Measurements from ENCODE around the gene MEMO1.

MEMO1 gene

DNA sequence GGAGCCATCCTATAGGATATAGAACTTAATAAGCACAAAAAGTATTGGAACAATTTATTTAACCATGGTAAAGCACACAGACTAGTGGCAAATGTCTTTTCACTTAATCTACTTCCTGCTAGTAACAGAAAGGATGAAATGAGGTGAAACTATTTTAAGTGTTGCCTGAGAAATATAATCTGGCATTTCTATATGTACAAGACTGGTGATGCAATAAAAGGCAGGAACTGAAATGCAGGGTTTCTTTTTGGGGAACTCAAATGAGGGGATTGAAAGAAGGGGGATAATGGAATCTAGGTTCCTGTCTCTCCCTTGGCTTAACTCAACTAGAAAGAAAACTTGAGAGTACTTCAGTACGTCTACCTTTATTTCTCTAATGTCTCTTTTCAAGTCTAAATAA lies 122.3 kb downstream of the MEMO1 start:
- H3K9ac ChIP-seq (ENCODE audit: low read length), result no peak overlapping the region
- WGBS (ENCODE audit: extremely low coverage, insufficient coverage, insufficient read length), result no CpG with 5 or more reads among the region's 1 CpG
- DNase-seq, result no peak

DNA sequence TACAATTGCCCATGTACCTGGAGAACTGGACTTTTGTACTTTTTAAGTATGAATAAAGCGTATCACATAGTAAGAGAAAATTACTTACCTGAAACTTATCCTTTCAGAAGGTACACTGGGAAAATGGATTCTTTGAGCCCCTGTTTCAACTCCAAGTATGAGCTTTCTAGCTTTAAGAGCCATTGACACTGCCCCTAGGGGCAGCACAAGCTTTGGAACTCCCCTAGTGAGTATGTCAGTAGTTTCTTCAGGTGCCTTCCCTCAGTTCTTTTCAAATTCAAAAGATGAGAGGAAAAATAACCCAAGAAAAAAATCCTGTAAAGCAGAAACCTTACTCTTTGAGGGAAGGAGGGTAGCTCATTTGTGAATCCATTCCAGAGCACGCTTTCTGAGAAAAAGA lies 124.1 kb downstream of the MEMO1 start:
- Histone ChIP-seq H2AFZ (ENCODE audit: insufficient read depth, low read length, poor library complexity) (no peak overlapping the region), H4K12ac (ENCODE audit: low read depth, low read length) (no peak overlapping the region), H3K27ac (ENCODE audit: low read depth, low read length) (no peak overlapping the region), H3K4me3 (ENCODE audit: low read depth, low read length) (no peak overlapping the region), H2AK5ac (ENCODE audit: low read length) (no peak overlapping the region), H3K23ac (ENCODE audit: low read length) (no peak overlapping the region), H3K36me3 (ENCODE audit: control insufficient read depth in 1 of 2, insufficient read depth in 2 of 2, low read length in 2 of 2) (peaks cover 2 to 4% of the 10 kb centered on the region in 2 experiments), H2BK12ac (ENCODE audit: low read length) (no peak overlapping the region), H3K9me3 (ENCODE audit: insufficient read depth, low read depth, low read length) (no peaks in the 10 kb centered on the region), H3K79me2 (ENCODE audit: control insufficient read depth, insufficient read depth, low read length, poor library complexity) (no peaks in the 10 kb centered on the region), H3K18ac (ENCODE audit: low read length) (no peak overlapping the region), H3K14ac (ENCODE audit: low read length) (no peak overlapping the region), H3K27me3 (ENCODE audit: insufficient read depth, low read length) (no peaks in the 10 kb centered on the region), H2BK5ac (ENCODE audit: low read depth, low read length, poor library complexity) (no peak overlapping the region), H3K4me2 (ENCODE audit: low read length) (no peak overlapping the region), H3K4me1 (ENCODE audit: control insufficient read depth in 1 of 2, insufficient read depth in 2 of 2, low read length in 2 of 2) (no peaks in the 10 kb centered on the region), H4K8ac (ENCODE audit: low read depth, low read length) (no peak overlapping the region), H3K9ac (ENCODE audit: low read length) (no peak overlapping the region), H4K91ac (ENCODE audit: low read depth, low read length) (no peak overlapping the region), H3K4ac (ENCODE audit: low read depth, low read length) (no peak overlapping the region), H3K79me1 (ENCODE audit: low read length) (no peaks in the 10 kb centered on the region), H2BK120ac (ENCODE audit: insufficient read depth, low read length, poor library complexity) (no peak overlapping the region)
- DNase-seq, result peak in 1 of 2 donors; percentile 23
- WGBS (ENCODE audit: extremely low coverage, insufficient coverage, insufficient read length), result no CpG with 5 or more reads among the region's 2 CpGs

More for the DNA sequence above, 122.3 kb downstream of the MEMO1 start:
- no peak overlapping the region for H2BK5ac ChIP-seq (ENCODE audit: low read depth, low read length, poor library complexity)
- H2AK5ac ChIP-seq (ENCODE audit: low read length), result no peak overlapping the region
- no peak overlapping the region for H3K27ac ChIP-seq (ENCODE audit: low read depth, low read length)
- H4K8ac ChIP-seq (ENCODE audit: low read depth, low read length), result no peak overlapping the region
- H4K12ac ChIP-seq (ENCODE audit: low read depth, low read length), result no peak overlapping the region
- no peaks in the 10 kb centered on the region for H3K27me3 ChIP-seq (ENCODE audit: insufficient read depth, low read length)
- H3K79me1 ChIP-seq (ENCODE audit: low read length), result no peaks in the 10 kb centered on the region
- H2AFZ ChIP-seq (ENCODE audit: insufficient read depth, low read length, poor library complexity), result no peak overlapping the region
- no peak overlapping the region for H3K4me3 ChIP-seq (ENCODE audit: low read depth, low read length)
- no peaks in the 10 kb centered on the region for H3K9me3 ChIP-seq (ENCODE audit: insufficient read depth, low read depth, low read length)
- H3K79me2 ChIP-seq (ENCODE audit: control insufficient read depth, insufficient read depth, low read length, poor library complexity), result no peaks in the 10 kb centered on the region
- H3K14ac ChIP-seq (ENCODE audit: low read length), result no peak overlapping the region
- no peaks in the 10 kb centered on the region for H3K4me1 ChIP-seq (ENCODE audit: control insufficient read depth in 1 of 2, insufficient read depth in 2 of 2, low read length in 2 of 2)
- no peak overlapping the region for H2BK120ac ChIP-seq (ENCODE audit: insufficient read depth, low read length, poor library complexity)
- H3K4ac ChIP-seq (ENCODE audit: low read depth, low read length), result no peak overlapping the region
- H3K18ac ChIP-seq (ENCODE audit: low read length), result no peak overlapping the region
- H3K36me3 ChIP-seq (ENCODE audit: control insufficient read depth in 1 of 2, insufficient read depth in 2 of 2, low read length in 2 of 2), result peaks cover 1 to 2% of the 10 kb centered on the region in 2 experiments
- H2BK12ac ChIP-seq (ENCODE audit: low read length), result no peak overlapping the region
- H4K91ac ChIP-seq (ENCODE audit: low read depth, low read length), result no peak overlapping the region
- H3K4me2 ChIP-seq (ENCODE audit: low read length), result no peak overlapping the region
- H3K23ac ChIP-seq (ENCODE audit: low read length), result no peak overlapping the region

DNA sequence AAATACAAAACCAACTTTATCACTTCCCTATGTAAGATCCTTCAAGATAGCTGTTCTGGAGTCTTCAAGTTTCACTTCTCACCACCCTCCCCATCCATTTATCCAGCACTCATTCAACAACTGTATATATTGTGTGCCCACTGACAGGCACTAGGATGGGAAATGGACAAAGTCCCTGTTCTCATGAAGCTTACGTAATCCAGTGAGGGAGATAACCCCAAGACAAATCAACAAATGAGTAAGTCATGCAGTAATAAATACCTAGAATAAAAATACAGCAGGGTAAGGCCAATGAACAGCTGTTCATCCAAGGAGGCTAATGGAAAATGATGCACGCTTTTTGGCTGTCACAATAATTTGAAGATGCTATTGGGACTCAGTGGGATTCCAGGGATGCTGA lies 133.8 kb downstream of the MEMO1 start:
- Histone ChIP-seq H4K8ac (ENCODE audit: low read depth, low read length) (no peak overlapping the region), H3K23ac (ENCODE audit: low read length) (no peak overlapping the region), H4K91ac (ENCODE audit: low read depth, low read length) (no peak overlapping the region), H2AFZ (ENCODE audit: insufficient read depth, low read length, poor library complexity) (no peak overlapping the region), H3K27ac (ENCODE audit: low read depth, low read length) (no peak overlapping the region), H3K79me1 (ENCODE audit: low read length) (no peaks in the 10 kb centered on the region), H3K14ac (ENCODE audit: low read length) (no peak overlapping the region), H2BK12ac (ENCODE audit: low read length) (no peak overlapping the region), H3K9me3 (ENCODE audit: insufficient read depth, low read depth, low read length) (no peaks in the 10 kb centered on the region), H3K4ac (ENCODE audit: low read depth, low read length) (no peak overlapping the region), H4K12ac (ENCODE audit: low read depth, low read length) (no peak overlapping the region), H3K9ac (ENCODE audit: low read length) (no peak overlapping the region), H3K4me3 (ENCODE audit: low read depth, low read length) (no peak overlapping the region), H3K36me3 (ENCODE audit: control insufficient read depth in 1 of 2, insufficient read depth in 2 of 2, low read length in 2 of 2) (peaks cover 0 to 4% of the 10 kb centered on the region in 2 experiments), H2AK5ac (ENCODE audit: low read length) (no peak overlapping the region), H3K4me2 (ENCODE audit: low read length) (no peak overlapping the region), H3K4me1 (ENCODE audit: control insufficient read depth in 1 of 2, insufficient read depth in 2 of 2, low read length in 2 of 2) (no peaks in the 10 kb centered on the region), H3K79me2 (ENCODE audit: control insufficient read depth, insufficient read depth, low read length, poor library complexity) (no peaks in the 10 kb centered on the region), H2BK5ac (ENCODE audit: low read depth, low read length, poor library complexity) (no peak overlapping the region), H2BK120ac (ENCODE audit: insufficient read depth, low read length, poor library complexity) (no peak overlapping the region), H3K18ac (ENCODE audit: low read length) (no peak overlapping the region), H3K27me3 (ENCODE audit: insufficient read depth, low read length) (no peaks in the 10 kb centered on the region)
- no CpG with 5 or more reads among the region's 2 CpGs for WGBS (ENCODE audit: extremely low coverage, insufficient coverage, insufficient read length)
- DNase-seq, result no peak

- Histone ChIP-seq H2BK120ac (ENCODE audit: insufficient read depth, low read length, poor library complexity) (no peak overlapping the region), H3K27ac (ENCODE audit: low read depth, low read length) (no peak overlapping the region), H3K4ac (ENCODE audit: low read depth, low read length) (no peak overlapping the region), H3K4me2 (ENCODE audit: low read length) (no peak overlapping the region), H4K8ac (ENCODE audit: low read depth, low read length) (no peak overlapping the region), H2AFZ (ENCODE audit: insufficient read depth, low read length, poor library complexity) (no peak overlapping the region), H3K23ac (ENCODE audit: low read length) (no peak overlapping the region), H3K79me2 (ENCODE audit: control insufficient read depth, insufficient read depth, low read length, poor library complexity) (no peaks in the 10 kb centered on the region), H3K9me3 (ENCODE audit: insufficient read depth, low read depth, low read length) (no peaks in the 10 kb centered on the region), H2BK12ac (ENCODE audit: low read length) (no peak overlapping the region), H3K4me1 (ENCODE audit: control insufficient read depth in 1 of 2, insufficient read depth in 2 of 2, low read length in 2 of 2) (no peaks in the 10 kb centered on the region), H4K91ac (ENCODE audit: low read depth, low read length) (no peak overlapping the region), H3K36me3 (ENCODE audit: control insufficient read depth in 1 of 2, insufficient read depth in 2 of 2, low read length in 2 of 2) (no peaks in the 10 kb centered on the region), H3K79me1 (ENCODE audit: low read length) (no peaks in the 10 kb centered on the region), H3K14ac (ENCODE audit: low read length) (no peak overlapping the region), H4K12ac (ENCODE audit: low read depth, low read length) (no peak overlapping the region), H3K18ac (ENCODE audit: low read length) (no peak overlapping the region), H2AK5ac (ENCODE audit: low read length) (no peak overlapping the region), H3K9ac (ENCODE audit: low read length) (no peak overlapping the region), H3K4me3 (ENCODE audit: low read depth, low read length) (no peak overlapping the region), H3K27me3 (ENCODE audit: insufficient read depth, low read length) (no peaks in the 10 kb centered on the region), H2BK5ac (ENCODE audit: low read depth, low read length, poor library complexity) (no peak overlapping the region)
- DNase-seq, result no peak
- WGBS (ENCODE audit: extremely low coverage, insufficient coverage, insufficient read length), result no CpG with 5 or more reads among the region's 2 CpGs
These were observed 136.7 kb downstream of the MEMO1 start for GRCh38 chr2:31874071-31874470.

All from trophoblast cell (in vitro differentiated cells and primary cell).